ENCODE data around the gene EEFSEC. TPM values are rescaled to one million over a fixed set of nuclear protein-coding genes. Genes with fewer than 3 reads are reported as not detected.

Gene EEFSEC
- polyA plus RNA-seq, 1 donor (not counting 4 experiments of a cell fraction or from before 2014, with no cell fraction given), result 8.7 TPM

- Histone ChIP-seq H2AFZ (ENCODE audit: control insufficient read depth, low read length) (no peak overlapping the region), H3K36me3 (ENCODE audit: control insufficient read depth in 2 of 2, extremely low read depth in 1 of 2, insufficient read depth in 2 of 2, low read length in 2 of 2) (no peaks in the 10 kb centered on the region), H3K27me3 (ENCODE audit: control insufficient read depth, extremely low read depth, insufficient read depth, low read length) (no peaks in the 10 kb centered on the region), H3K4me2 (ENCODE audit: control insufficient read depth, extremely low read depth, insufficient read depth, low read depth, low read length) (no peak overlapping the region), H3K79me2 (ENCODE audit: control insufficient read depth, insufficient read depth, low read length) (no peaks in the 10 kb centered on the region), H3K4me1 (ENCODE audit: control insufficient read depth, extremely low read depth, insufficient read depth, low read length) (no peaks in the 10 kb centered on the region), H3K9me1 (ENCODE audit: control insufficient read depth, extremely low read depth, insufficient read depth, low read length) (peaks cover 2% of the 10 kb centered on the region), H3K9ac (ENCODE audit: control insufficient read depth, extremely low read depth, insufficient read depth, low read length) (no peak overlapping the region), H4K20me1 (ENCODE audit: control insufficient read depth, extremely low read depth, insufficient read depth, low read length) (peaks cover 6% of the 10 kb centered on the region), H3K27ac (ENCODE audit: control insufficient read depth, insufficient read depth, low read length) (no peak overlapping the region), H3K9me3 (ENCODE audit: control insufficient read depth, low read depth, low read length) (no peaks in the 10 kb centered on the region), H3K4me3 (ENCODE audit: control insufficient read depth in 2 of 3, extremely low read depth in 1 of 3, insufficient read depth in 2 of 3, low read depth in 1 of 3, low read length in 3 of 3) (no peak overlapping the region)
- FAIRE-seq (no peak), DNase-seq (ENCODE audit: low read depth, low spot score) (no peak)
- no peak for TF ChIP-seq CTCF (optimal IDR thresholded peaks at IDR 0.05 in 1 of 3, IDR thresholded peaks at IDR 0.05 in 1 of 3, conservative IDR thresholded peaks at IDR 0.05 in 1 of 3; ENCODE audit: extremely low read depth in 1 of 3, insufficient read depth in 2 of 3, low read length in 3 of 3)
- no peak for TF ChIP-seq EZH2 (IDR thresholded peaks at IDR 0.05; ENCODE audit: low read length)
- dilution Hi-C loops (cut with MboI; ENCODE audit: extremely low pct_ligation_motif_present, low sequenced_read_pairs), result no loop called here
These were observed 79.3 kb downstream of the EEFSEC start for GRCh38 chr3:128232376-128233178.

DNA sequence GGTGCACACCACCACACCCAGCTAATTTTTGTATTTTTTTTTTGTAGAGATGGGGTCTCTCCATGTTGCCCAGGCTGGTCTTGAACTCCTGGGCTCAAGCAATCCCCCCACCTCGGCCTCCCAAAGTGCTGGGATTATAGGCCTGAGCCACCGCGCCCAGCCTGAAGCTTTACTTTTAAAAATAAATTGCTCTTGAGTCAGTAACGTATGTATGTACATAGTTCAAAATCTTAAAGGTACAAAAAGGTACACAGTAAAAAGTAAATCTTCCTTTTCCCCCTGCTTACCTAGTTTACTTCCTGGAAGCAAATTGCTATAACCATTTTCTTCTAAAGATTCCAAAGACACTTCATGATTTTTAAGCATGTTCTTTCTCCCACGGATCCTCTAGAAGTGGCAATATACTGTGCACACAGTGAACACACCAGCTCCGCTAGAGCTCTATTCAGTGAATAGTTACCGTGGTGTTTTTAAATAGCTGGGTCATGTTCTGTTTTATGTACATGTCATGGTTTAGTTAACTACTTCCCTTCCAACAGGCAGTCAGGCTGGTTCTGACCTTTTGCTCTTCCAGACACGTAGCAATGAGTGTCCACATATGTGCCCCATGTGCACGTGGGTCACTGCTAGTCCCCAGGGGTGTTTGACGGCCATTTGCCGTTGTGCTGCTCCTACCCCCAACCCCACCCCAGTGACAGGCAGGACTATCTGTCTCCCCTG lies 82.1 kb downstream of the EEFSEC start:
- dilution Hi-C loops (cut with MboI; ENCODE audit: extremely low pct_ligation_motif_present, low sequenced_read_pairs), result no loop called here

More for the DNA sequence above, 82.1 kb downstream of the EEFSEC start:
- H3K27me3 ChIP-seq (ENCODE audit: control insufficient read depth, extremely low read depth, insufficient read depth, low read length), result no peaks in the 10 kb centered on the region
- peaks cover 2% of the 10 kb centered on the region for H3K9me1 ChIP-seq (ENCODE audit: control insufficient read depth, extremely low read depth, insufficient read depth, low read length)
- H3K4me1 ChIP-seq (ENCODE audit: control insufficient read depth, extremely low read depth, insufficient read depth, low read length), result no peaks in the 10 kb centered on the region
- no peak overlapping the region for H2AFZ ChIP-seq (ENCODE audit: control insufficient read depth, low read length)
- no peak for TF ChIP-seq CTCF (optimal IDR thresholded peaks at IDR 0.05 in 1 of 3, IDR thresholded peaks at IDR 0.05 in 1 of 3, conservative IDR thresholded peaks at IDR 0.05 in 1 of 3; ENCODE audit: extremely low read depth in 1 of 3, insufficient read depth in 2 of 3, low read length in 3 of 3)
- TF ChIP-seq EZH2 (IDR thresholded peaks at IDR 0.05; ENCODE audit: low read length), result no peak
- H3K27ac ChIP-seq (ENCODE audit: control insufficient read depth, insufficient read depth, low read length), result no peak overlapping the region
- H3K4me2 ChIP-seq (ENCODE audit: control insufficient read depth, extremely low read depth, insufficient read depth, low read depth, low read length), result no peak overlapping the region
- H3K9me3 ChIP-seq (ENCODE audit: control insufficient read depth, low read depth, low read length), result no peaks in the 10 kb centered on the region
- H3K4me3 ChIP-seq (ENCODE audit: control insufficient read depth in 2 of 3, extremely low read depth in 1 of 3, insufficient read depth in 2 of 3, low read depth in 1 of 3, low read length in 3 of 3), result no peak overlapping the region
- DNase-seq (ENCODE audit: low read depth, low spot score) (no peak), FAIRE-seq (no peak)
- no peaks in the 10 kb centered on the region for H3K79me2 ChIP-seq (ENCODE audit: control insufficient read depth, insufficient read depth, low read length)
- H4K20me1 ChIP-seq (ENCODE audit: control insufficient read depth, extremely low read depth, insufficient read depth, low read length), result peaks cover 6% of the 10 kb centered on the region
- no peaks in the 10 kb centered on the region for H3K36me3 ChIP-seq (ENCODE audit: control insufficient read depth in 2 of 2, extremely low read depth in 1 of 2, insufficient read depth in 2 of 2, low read length in 2 of 2)
- no peak overlapping the region for H3K9ac ChIP-seq (ENCODE audit: control insufficient read depth, extremely low read depth, insufficient read depth, low read length)
